Esophagus squamous epithelium (tissue), 4 donors: ENCODE measurements around the gene DDI2.

Experiments used
- CTCF ChIP-seq, 6 experiments: fragments of 450-650 bp in 4 of 6; fragments of 200-600 bp in 2 of 6; sonication (generic) in 2 of 6; IDR thresholded peaks; one replicate each; pipeline ENCODE4 v1.5.1; 2016 to 2019; ENCODE audit warnings: antibody characterized with exemption in 6 of 6, mild to moderate bottlenecking in 4 of 6, moderate library complexity in 4 of 6
- POLR2A ChIP-seq, 4 donors: fragments of 450-650 bp; IDR thresholded peaks; one replicate each; pipeline ENCODE4 v1.6.1; 2017; ENCODE audit warnings: antibody characterized with exemption in 4 of 4, mild to moderate bottlenecking in 4 of 4, moderate library complexity in 3 of 4

- TF ChIP-seq CTCF (IDR thresholded peaks at IDR 0.05) (no peak), POLR2A (IDR thresholded peaks at IDR 0.05) (no peak)
Observed at GRCh38 chr1:15682936-15683341, 65.7 kb downstream of the DDI2 start.
